ENCODE results near the gene ADAMTS6. TPM values are rescaled to one million over a fixed set of nuclear protein-coding genes. Genes with fewer than 3 reads are reported as not detected.
"Not testable (repeated sequence)": the region's sequence is repeated elsewhere in the genome, so short reads cannot be mapped to it uniquely, and the experiment has no call there.

ADAMTS6 gene
- total RNA-seq = 2.6 TPM

DNA sequence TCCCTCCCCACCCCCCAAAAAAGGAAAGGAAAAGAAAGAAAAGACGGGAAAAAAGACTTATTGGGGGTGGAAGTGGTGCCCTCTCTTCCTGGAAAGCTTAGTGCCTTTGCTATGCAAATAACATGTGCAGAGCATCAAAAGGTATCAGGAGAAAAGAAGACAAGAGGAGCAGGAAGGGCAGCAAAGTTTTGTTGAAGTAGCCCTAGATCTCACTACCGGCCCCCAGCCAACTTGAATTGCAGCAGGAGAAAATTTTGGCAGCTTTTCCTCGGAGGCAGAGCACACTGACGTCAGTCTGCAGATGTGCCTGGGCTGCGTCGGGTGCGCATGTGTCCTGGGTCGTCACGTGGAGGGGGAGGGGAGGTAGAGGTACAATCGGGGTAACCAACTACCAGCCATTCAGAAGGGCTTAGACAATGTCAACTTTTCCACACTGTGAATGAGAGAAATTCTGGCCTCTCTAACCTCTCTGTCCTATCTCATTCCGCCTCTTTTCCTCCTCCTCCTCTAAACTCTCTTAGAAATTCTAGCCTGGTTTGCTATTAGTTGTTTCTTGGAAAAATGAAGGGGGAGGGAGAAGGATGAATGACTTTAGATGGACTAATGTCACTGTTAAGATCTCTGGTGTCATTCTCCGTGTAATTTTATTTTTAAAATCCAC is at the start of gene ADAMTS6:
Gene ADAMTS6 (minus strand): TSS at position 286 of the 661 bp plus-strand sequence. CDS start 8,247 bp downstream, outside the sequence.
- Histone ChIP-seq H3K4me1 (ENCODE audit: control insufficient read depth in 3 of 3, insufficient read depth in 3 of 3, low read length in 3 of 3) (peaks cover 3 to 14% (median 8%) of the 10 kb centered on the region in 3 donors), H3K36me3 (ENCODE audit: control insufficient read depth in 3 of 3, insufficient read depth in 3 of 3, low read length in 3 of 3) (no peaks in the 10 kb centered on the region), H3K9ac (ENCODE audit: low read depth in 1 of 3, low read length in 3 of 3) (peak within 1 kb of the TSS; percentile 61 to 86 (median 73)), H3K27ac (ENCODE audit: low read depth, low read length) (peak within 1 kb of the TSS; percentile 78), H3K9me3 (ENCODE audit: control insufficient read depth in 3 of 3, low read length in 3 of 3) (no peaks in the 10 kb centered on the region), H3K4me3 (ENCODE audit: low read length in 3 of 3) (peak within 1 kb of the TSS; percentile 69 to 83 (median 70)), H3K27me3 (ENCODE audit: control insufficient read depth in 3 of 3, insufficient read depth in 3 of 3, low read length in 3 of 3) (no peaks in the 10 kb centered on the region)

DNA sequence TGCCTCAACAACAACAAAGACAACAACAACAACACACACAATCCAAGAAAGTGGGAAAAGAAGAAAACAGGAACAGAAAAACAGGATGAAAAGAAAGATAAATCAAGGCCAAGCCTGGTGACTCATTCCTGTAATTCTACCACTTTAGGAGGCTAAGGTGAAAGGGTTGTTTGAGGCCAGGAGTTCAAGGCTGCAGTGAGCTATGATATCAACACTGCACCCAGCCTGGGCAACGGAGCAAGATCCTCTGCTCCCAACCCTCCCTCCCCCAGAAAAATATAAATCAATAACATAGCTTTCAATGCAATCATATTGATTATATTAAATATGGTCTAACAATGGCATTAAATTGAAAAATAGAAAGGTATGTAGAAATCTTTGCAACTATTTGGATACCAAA is 49.2 kb upstream of the ADAMTS6 start:
- Histone ChIP-seq H3K4me3 (ENCODE audit: low read length in 3 of 3) (no peak overlapping the region), H3K9me3 (ENCODE audit: control insufficient read depth in 3 of 3, low read length in 3 of 3) (no peaks in the 10 kb centered on the region), H3K36me3 (ENCODE audit: control insufficient read depth in 3 of 3, insufficient read depth in 3 of 3, low read length in 3 of 3) (no peaks in the 10 kb centered on the region), H3K9ac (ENCODE audit: low read depth in 1 of 3, low read length in 3 of 3) (no peak overlapping the region), H3K27me3 (ENCODE audit: control insufficient read depth in 3 of 3, insufficient read depth in 3 of 3, low read length in 3 of 3) (no peaks in the 10 kb centered on the region), H3K4me1 (ENCODE audit: control insufficient read depth in 3 of 3, insufficient read depth in 3 of 3, low read length in 3 of 3) (no peaks in the 10 kb centered on the region), H3K27ac (ENCODE audit: low read depth, low read length) (no peak overlapping the region)

DNA sequence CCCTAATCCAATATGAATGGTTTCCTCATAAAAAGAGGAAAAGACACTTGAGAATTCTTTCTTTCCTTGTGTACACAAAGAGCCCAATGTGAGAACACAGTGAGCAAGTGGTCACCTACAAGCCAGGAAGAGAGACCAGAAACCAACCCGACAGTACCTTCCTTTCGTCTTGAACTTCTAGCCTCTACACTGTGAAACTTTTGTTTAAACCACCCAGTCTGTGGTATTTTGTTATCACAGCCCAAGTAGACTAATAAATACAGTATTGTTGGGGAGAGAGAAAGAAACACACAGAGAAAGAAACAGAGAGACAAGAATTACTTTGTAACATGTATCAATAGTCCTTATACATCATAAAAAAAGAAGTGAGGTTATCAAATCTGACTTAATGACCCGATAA is 44.0 kb upstream of the ADAMTS6 start:
- H3K9me3 ChIP-seq (ENCODE audit: control insufficient read depth in 3 of 3, low read length in 3 of 3) = no peaks in the 10 kb centered on the region
- H3K4me3 ChIP-seq (ENCODE audit: low read length in 3 of 3) = no peak overlapping the region
- no peaks in the 10 kb centered on the region for H3K27me3 ChIP-seq (ENCODE audit: control insufficient read depth in 3 of 3, insufficient read depth in 3 of 3, low read length in 3 of 3)
- no peak overlapping the region for H3K9ac ChIP-seq (ENCODE audit: low read depth in 1 of 3, low read length in 3 of 3)
- H3K27ac ChIP-seq (ENCODE audit: low read depth, low read length) = no peak overlapping the region
- no peaks in the 10 kb centered on the region for H3K4me1 ChIP-seq (ENCODE audit: control insufficient read depth in 3 of 3, insufficient read depth in 3 of 3, low read length in 3 of 3)
- H3K36me3 ChIP-seq (ENCODE audit: control insufficient read depth in 3 of 3, insufficient read depth in 3 of 3, low read length in 3 of 3) = no peaks in the 10 kb centered on the region

- H3K4me3 ChIP-seq (ENCODE audit: low read length in 3 of 3) = no peak overlapping the region
- H3K9me3 ChIP-seq (ENCODE audit: control insufficient read depth in 3 of 3, low read length in 3 of 3) = no peaks in the 10 kb centered on the region
- no peaks in the 10 kb centered on the region for H3K36me3 ChIP-seq (ENCODE audit: control insufficient read depth in 3 of 3, insufficient read depth in 3 of 3, low read length in 3 of 3)
- H3K9ac ChIP-seq (ENCODE audit: low read depth in 1 of 3, low read length in 3 of 3) = no peak overlapping the region
- H3K27ac ChIP-seq (ENCODE audit: low read depth, low read length) = no peak overlapping the region
- H3K27me3 ChIP-seq (ENCODE audit: control insufficient read depth in 3 of 3, insufficient read depth in 3 of 3, low read length in 3 of 3) = no peaks in the 10 kb centered on the region
- H3K4me1 ChIP-seq (ENCODE audit: control insufficient read depth in 3 of 3, insufficient read depth in 3 of 3, low read length in 3 of 3) = no peaks in the 10 kb centered on the region
Observed at GRCh38 chr5:65512170-65512937, 30.6 kb upstream of the ADAMTS6 start.

- Histone ChIP-seq H3K9me3 (ENCODE audit: control insufficient read depth in 3 of 3, low read length in 3 of 3) (no peaks in the 10 kb centered on the region), H3K27me3 (ENCODE audit: control insufficient read depth in 3 of 3, insufficient read depth in 3 of 3, low read length in 3 of 3) (no peaks in the 10 kb centered on the region), H3K27ac (ENCODE audit: low read depth, low read length) (no peak overlapping the region), H3K4me1 (ENCODE audit: control insufficient read depth in 3 of 3, insufficient read depth in 3 of 3, low read length in 3 of 3) (no peaks in the 10 kb centered on the region), H3K4me3 (ENCODE audit: low read length in 3 of 3) (no peak overlapping the region), H3K9ac (ENCODE audit: low read depth in 1 of 3, low read length in 3 of 3) (no peak overlapping the region), H3K36me3 (ENCODE audit: control insufficient read depth in 3 of 3, insufficient read depth in 3 of 3, low read length in 3 of 3) (no peaks in the 10 kb centered on the region)
Observed at GRCh38 chr5:65508978-65509377, 27.3 kb upstream of the ADAMTS6 start.

DNA sequence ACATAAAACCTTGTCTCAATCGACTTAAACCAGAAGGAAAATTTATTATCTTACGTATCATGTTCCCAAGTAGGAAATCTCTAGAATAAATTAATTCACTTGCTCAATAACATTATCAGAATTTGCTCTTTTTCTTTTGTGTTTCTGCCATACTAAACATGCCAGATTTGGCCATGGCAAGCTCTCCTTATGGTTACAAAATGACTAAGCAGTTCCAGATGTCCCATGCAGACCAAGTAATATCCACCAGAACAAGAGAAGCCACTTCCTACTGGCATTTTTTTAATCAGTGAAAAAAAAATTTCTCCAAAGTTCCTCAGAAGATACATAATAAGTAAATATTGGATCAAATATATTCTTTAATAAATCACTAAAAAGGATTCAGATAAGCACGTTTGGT is 25.2 kb upstream of the ADAMTS6 start:
- H3K9me3 ChIP-seq (ENCODE audit: control insufficient read depth in 3 of 3, low read length in 3 of 3) = no peaks in the 10 kb centered on the region
- no peaks in the 10 kb centered on the region for H3K27me3 ChIP-seq (ENCODE audit: control insufficient read depth in 3 of 3, insufficient read depth in 3 of 3, low read length in 3 of 3)
- H3K27ac ChIP-seq (ENCODE audit: low read depth, low read length) = no peak overlapping the region
- no peak overlapping the region for H3K4me3 ChIP-seq (ENCODE audit: low read length in 3 of 3)
- no peaks in the 10 kb centered on the region for H3K36me3 ChIP-seq (ENCODE audit: control insufficient read depth in 3 of 3, insufficient read depth in 3 of 3, low read length in 3 of 3)
- H3K9ac ChIP-seq (ENCODE audit: low read depth in 1 of 3, low read length in 3 of 3) = no peak overlapping the region
- no peaks in the 10 kb centered on the region for H3K4me1 ChIP-seq (ENCODE audit: control insufficient read depth in 3 of 3, insufficient read depth in 3 of 3, low read length in 3 of 3)

DNA sequence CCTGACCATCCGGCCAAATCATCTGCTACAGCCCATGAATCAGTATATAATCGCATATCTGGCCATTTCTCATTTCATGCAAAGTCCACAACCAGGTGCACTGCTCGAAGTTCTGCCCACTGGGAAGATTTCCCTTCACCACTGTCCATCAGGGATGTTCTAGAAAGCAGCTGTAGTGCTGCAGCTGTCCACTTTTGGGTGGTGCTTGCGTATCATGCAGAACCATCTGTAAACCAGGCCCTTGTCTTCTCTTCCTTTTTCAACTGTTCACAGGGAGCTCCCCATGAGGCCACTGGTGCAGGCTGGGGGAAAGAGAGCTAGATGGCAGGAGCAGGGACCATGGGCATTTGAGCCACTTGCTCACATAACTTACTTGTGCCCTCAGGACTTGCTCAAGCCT is 7.4 kb upstream of the ADAMTS6 start:
- H3K9me3 ChIP-seq (ENCODE audit: control insufficient read depth in 3 of 3, low read length in 3 of 3) = no peaks in the 10 kb centered on the region
- H3K4me1 ChIP-seq (ENCODE audit: control insufficient read depth in 3 of 3, insufficient read depth in 3 of 3, low read length in 3 of 3) = no peaks in the 10 kb centered on the region
- H3K27ac ChIP-seq (ENCODE audit: low read depth, low read length) = no peak overlapping the region

GRCh38 chr5:65488038-65488687 is 6.4 kb upstream of the ADAMTS6 start:
- not testable (repeated sequence) for H3K4me3 ChIP-seq (ENCODE audit: low read length in 3 of 3); H3K36me3 ChIP-seq (ENCODE audit: control insufficient read depth in 3 of 3, insufficient read depth in 3 of 3, low read length in 3 of 3); H3K27me3 ChIP-seq (ENCODE audit: control insufficient read depth in 3 of 3, insufficient read depth in 3 of 3, low read length in 3 of 3); H3K9me3 ChIP-seq (ENCODE audit: control insufficient read depth in 3 of 3, low read length in 3 of 3); H3K9ac ChIP-seq (ENCODE audit: low read depth in 1 of 3, low read length in 3 of 3); H3K4me1 ChIP-seq (ENCODE audit: control insufficient read depth in 3 of 3, insufficient read depth in 3 of 3, low read length in 3 of 3); H3K27ac ChIP-seq (ENCODE audit: low read depth, low read length)

More for the DNA sequence above, 7.4 kb upstream of the ADAMTS6 start:
- H3K9ac ChIP-seq (ENCODE audit: low read depth in 1 of 3, low read length in 3 of 3) = no peak overlapping the region
- H3K4me3 ChIP-seq (ENCODE audit: low read length in 3 of 3) = no peak overlapping the region
- no peaks in the 10 kb centered on the region for H3K27me3 ChIP-seq (ENCODE audit: control insufficient read depth in 3 of 3, insufficient read depth in 3 of 3, low read length in 3 of 3)
- H3K36me3 ChIP-seq (ENCODE audit: control insufficient read depth in 3 of 3, insufficient read depth in 3 of 3, low read length in 3 of 3) = no peaks in the 10 kb centered on the region

GRCh38 chr5:65486803-65487202 is 5.1 kb upstream of the ADAMTS6 start:
- not testable (repeated sequence) for H3K9ac ChIP-seq (ENCODE audit: low read depth in 1 of 3, low read length in 3 of 3); H3K27ac ChIP-seq (ENCODE audit: low read depth, low read length); H3K36me3 ChIP-seq (ENCODE audit: control insufficient read depth in 3 of 3, insufficient read depth in 3 of 3, low read length in 3 of 3); H3K9me3 ChIP-seq (ENCODE audit: control insufficient read depth in 3 of 3, low read length in 3 of 3); H3K4me3 ChIP-seq (ENCODE audit: low read length in 3 of 3); H3K27me3 ChIP-seq (ENCODE audit: control insufficient read depth in 3 of 3, insufficient read depth in 3 of 3, low read length in 3 of 3); H3K4me1 ChIP-seq (ENCODE audit: control insufficient read depth in 3 of 3, insufficient read depth in 3 of 3, low read length in 3 of 3)

GRCh38 chr5:65485405-65485804 is 3.7 kb upstream of the ADAMTS6 start:
- H3K27me3 ChIP-seq (ENCODE audit: control insufficient read depth in 3 of 3, insufficient read depth in 3 of 3, low read length in 3 of 3) = no peaks in the 10 kb centered on the region
- no peak overlapping the region for H3K27ac ChIP-seq (ENCODE audit: low read depth, low read length)
- H3K4me3 ChIP-seq (ENCODE audit: low read length in 3 of 3) = no peak overlapping the region
- H3K4me1 ChIP-seq (ENCODE audit: control insufficient read depth in 3 of 3, insufficient read depth in 3 of 3, low read length in 3 of 3) = peaks cover 3 to 14% (median 5%) of the 10 kb centered on the region in 3 donors
- H3K9me3 ChIP-seq (ENCODE audit: control insufficient read depth in 3 of 3, low read length in 3 of 3) = no peaks in the 10 kb centered on the region
- no peaks in the 10 kb centered on the region for H3K36me3 ChIP-seq (ENCODE audit: control insufficient read depth in 3 of 3, insufficient read depth in 3 of 3, low read length in 3 of 3)
- no peak overlapping the region for H3K9ac ChIP-seq (ENCODE audit: low read depth in 1 of 3, low read length in 3 of 3)

All from skeletal muscle tissue (tissue), 4 donors.